Measurements from ENCODE around the gene CHCHD1. TPM values are rescaled to one million over a fixed set of nuclear protein-coding genes. Genes with fewer than 3 reads are reported as not detected.

CHCHD1 gene
- polyA plus RNA-seq, 1 donor: 49.7 TPM

- H3K4me1 ChIP-seq (ENCODE audit: control insufficient read depth, insufficient read depth, low read length): peaks cover 9% of the 10 kb centered on the region
- H3K27ac ChIP-seq (ENCODE audit: low read length): peak within 1 kb of the TSS; percentile 85
- peak; percentile 97 to 98 for DNase-seq
- no peaks in the 10 kb centered on the region for H3K9me3 ChIP-seq (ENCODE audit: control insufficient read depth, low read depth, low read length)
- WGBS (ENCODE audit: insufficient coverage, low lambda C conversion rate): no CpG with 5 or more reads among the region's 36 CpGs
- H3K27me3 ChIP-seq (ENCODE audit: control insufficient read depth, insufficient read depth, low read length): no peaks in the 10 kb centered on the region
- peak within 1 kb of the TSS; percentile 80 for H3K4me3 ChIP-seq (ENCODE audit: low read length)
- peaks cover 18% of the 10 kb centered on the region for H3K36me3 ChIP-seq (ENCODE audit: control insufficient read depth, insufficient read depth, low read length)
Measured at GRCh38 chr10:73743905-73744663, 37.8 kb upstream of the CHCHD1 start, which contains the start of gene SEC24C. TSS of gene SEC24C (plus strand) at chr10:73744372. CDS start at chr10:73746833, 2,461 bp downstream.

- H3K36me3 ChIP-seq (ENCODE audit: control insufficient read depth, insufficient read depth, low read length): peaks cover 21% of the 10 kb centered on the region
- H3K9me3 ChIP-seq (ENCODE audit: control insufficient read depth, low read depth, low read length): no peaks in the 10 kb centered on the region
- peak overlapping the region; percentile 80 for H3K4me3 ChIP-seq (ENCODE audit: low read length)
- no peaks in the 10 kb centered on the region for H3K27me3 ChIP-seq (ENCODE audit: control insufficient read depth, insufficient read depth, low read length)
- WGBS (ENCODE audit: insufficient coverage, low lambda C conversion rate): no CpG with 5 or more reads among the region's 10 CpGs
- DNase-seq: peak in 1 of 2 donors; percentile 36
- H3K27ac ChIP-seq (ENCODE audit: low read length): peak overlapping the region; percentile 85
- H3K4me1 ChIP-seq (ENCODE audit: control insufficient read depth, insufficient read depth, low read length): peaks cover 9% of the 10 kb centered on the region
Measured at GRCh38 chr10:73744664-73744975, 37.2 kb upstream of the CHCHD1 start.

GRCh38 chr10:73746721-73747120, 35.1 kb upstream of the CHCHD1 start:
- Histone ChIP-seq H3K4me3 (ENCODE audit: low read length) (no peak overlapping the region), H3K27ac (ENCODE audit: low read length) (no peak overlapping the region), H3K4me1 (ENCODE audit: control insufficient read depth, insufficient read depth, low read length) (peaks cover 14% of the 10 kb centered on the region), H3K36me3 (ENCODE audit: control insufficient read depth, insufficient read depth, low read length) (peaks cover 41% of the 10 kb centered on the region), H3K27me3 (ENCODE audit: control insufficient read depth, insufficient read depth, low read length) (no peaks in the 10 kb centered on the region), H3K9me3 (ENCODE audit: control insufficient read depth, low read depth, low read length) (no peaks in the 10 kb centered on the region)
- no CpG with 5 or more reads among the region's 2 CpGs for WGBS (ENCODE audit: insufficient coverage, low lambda C conversion rate)
- no peak for DNase-seq

- H3K27me3 ChIP-seq (ENCODE audit: control insufficient read depth, insufficient read depth, low read length): no peaks in the 10 kb centered on the region
- WGBS (ENCODE audit: insufficient coverage, low lambda C conversion rate): no CpG with 5 or more reads among the region's 1 CpG
- DNase-seq: peak; percentile 49 to 57
- H3K4me1 ChIP-seq (ENCODE audit: control insufficient read depth, insufficient read depth, low read length): peaks cover 5% of the 10 kb centered on the region
- H3K36me3 ChIP-seq (ENCODE audit: control insufficient read depth, insufficient read depth, low read length): peaks cover 68% of the 10 kb centered on the region
- no peak overlapping the region for H3K4me3 ChIP-seq (ENCODE audit: low read length)
- H3K27ac ChIP-seq (ENCODE audit: low read length): peak overlapping the region; percentile 67
- no peaks in the 10 kb centered on the region for H3K9me3 ChIP-seq (ENCODE audit: control insufficient read depth, low read depth, low read length)
Measured at GRCh38 chr10:73750819-73751218, 31.0 kb upstream of the CHCHD1 start.

GRCh38 chr10:73756183-73756582, 25.7 kb upstream of the CHCHD1 start:
- Histone ChIP-seq H3K27ac (ENCODE audit: low read length) (no peak overlapping the region), H3K36me3 (ENCODE audit: control insufficient read depth, insufficient read depth, low read length) (peaks cover 65% of the 10 kb centered on the region), H3K4me1 (ENCODE audit: control insufficient read depth, insufficient read depth, low read length) (no peaks in the 10 kb centered on the region), H3K9me3 (ENCODE audit: control insufficient read depth, low read depth, low read length) (no peaks in the 10 kb centered on the region), H3K27me3 (ENCODE audit: control insufficient read depth, insufficient read depth, low read length) (no peaks in the 10 kb centered on the region), H3K4me3 (ENCODE audit: low read length) (no peak overlapping the region)
- DNase-seq: no peak
- no CpG with 5 or more reads among the region's 1 CpG for WGBS (ENCODE audit: insufficient coverage, low lambda C conversion rate)

- no CpG with 5 or more reads among the region's 9 CpGs for WGBS (ENCODE audit: insufficient coverage, low lambda C conversion rate)
- Histone ChIP-seq H3K27ac (ENCODE audit: low read length) (no peak overlapping the region), H3K9me3 (ENCODE audit: control insufficient read depth, low read depth, low read length) (no peaks in the 10 kb centered on the region), H3K4me1 (ENCODE audit: control insufficient read depth, insufficient read depth, low read length) (peaks cover 4% of the 10 kb centered on the region), H3K36me3 (ENCODE audit: control insufficient read depth, insufficient read depth, low read length) (peaks cover 66% of the 10 kb centered on the region), H3K4me3 (ENCODE audit: low read length) (no peak overlapping the region), H3K27me3 (ENCODE audit: control insufficient read depth, insufficient read depth, low read length) (no peaks in the 10 kb centered on the region)
- no peak for DNase-seq
Measured at GRCh38 chr10:73758704-73759511, 22.9 kb upstream of the CHCHD1 start.

GRCh38 chr10:73759512-73760115, 22.2 kb upstream of the CHCHD1 start:
- no peak for DNase-seq
- H3K4me3 ChIP-seq (ENCODE audit: low read length): no peak overlapping the region
- peaks cover 66% of the 10 kb centered on the region for H3K36me3 ChIP-seq (ENCODE audit: control insufficient read depth, insufficient read depth, low read length)
- no peaks in the 10 kb centered on the region for H3K9me3 ChIP-seq (ENCODE audit: control insufficient read depth, low read depth, low read length)
- H3K27ac ChIP-seq (ENCODE audit: low read length): no peak overlapping the region
- H3K27me3 ChIP-seq (ENCODE audit: control insufficient read depth, insufficient read depth, low read length): no peaks in the 10 kb centered on the region
- peaks cover 4% of the 10 kb centered on the region for H3K4me1 ChIP-seq (ENCODE audit: control insufficient read depth, insufficient read depth, low read length)
- no CpG with 5 or more reads among the region's 5 CpGs for WGBS (ENCODE audit: insufficient coverage, low lambda C conversion rate)

- Histone ChIP-seq H3K27me3 (ENCODE audit: control insufficient read depth, insufficient read depth, low read length) (no peaks in the 10 kb centered on the region), H3K4me3 (ENCODE audit: low read length) (no peak overlapping the region), H3K36me3 (ENCODE audit: control insufficient read depth, insufficient read depth, low read length) (peaks cover 82% of the 10 kb centered on the region), H3K9me3 (ENCODE audit: control insufficient read depth, low read depth, low read length) (no peaks in the 10 kb centered on the region), H3K27ac (ENCODE audit: low read length) (no peak overlapping the region), H3K4me1 (ENCODE audit: control insufficient read depth, insufficient read depth, low read length) (peaks cover 4% of the 10 kb centered on the region)
- DNase-seq: no peak
- no CpG with 5 or more reads among the region's 1 CpG for WGBS (ENCODE audit: insufficient coverage, low lambda C conversion rate)
Measured at GRCh38 chr10:73761781-73762180, 20.1 kb upstream of the CHCHD1 start.

GRCh38 chr10:73762915-73763314, 18.9 kb upstream of the CHCHD1 start:
- Histone ChIP-seq H3K4me1 (ENCODE audit: control insufficient read depth, insufficient read depth, low read length) (peaks cover 4% of the 10 kb centered on the region), H3K27me3 (ENCODE audit: control insufficient read depth, insufficient read depth, low read length) (no peaks in the 10 kb centered on the region), H3K9me3 (ENCODE audit: control insufficient read depth, low read depth, low read length) (no peaks in the 10 kb centered on the region), H3K4me3 (ENCODE audit: low read length) (no peak overlapping the region), H3K27ac (ENCODE audit: low read length) (no peak overlapping the region), H3K36me3 (ENCODE audit: control insufficient read depth, insufficient read depth, low read length) (peaks cover 87% of the 10 kb centered on the region)
- DNase-seq: no peak
- 82% methylated on average over 2 of the region's 2 CpGs for WGBS (ENCODE audit: insufficient coverage, low lambda C conversion rate)

GRCh38 chr10:73763343-73763742, 18.5 kb upstream of the CHCHD1 start:
- Histone ChIP-seq H3K27ac (ENCODE audit: low read length) (no peak overlapping the region), H3K27me3 (ENCODE audit: control insufficient read depth, insufficient read depth, low read length) (no peaks in the 10 kb centered on the region), H3K4me1 (ENCODE audit: control insufficient read depth, insufficient read depth, low read length) (peaks cover 4% of the 10 kb centered on the region), H3K36me3 (ENCODE audit: control insufficient read depth, insufficient read depth, low read length) (peaks cover 91% of the 10 kb centered on the region), H3K9me3 (ENCODE audit: control insufficient read depth, low read depth, low read length) (no peaks in the 10 kb centered on the region), H3K4me3 (ENCODE audit: low read length) (no peak overlapping the region)
- DNase-seq: no peak
- WGBS (ENCODE audit: insufficient coverage, low lambda C conversion rate): no CpG with 5 or more reads among the region's 2 CpGs
